Fibroblast of the aortic adventitia (primary cell): ENCODE measurements around the gene CACNG4. TPM values are rescaled to one million over a fixed set of nuclear protein-coding genes. Genes with fewer than 3 reads are reported as not detected.

Experiments used
- DNase-seq: peaks from one replicate; pipeline ENCODE4 v3.0.0-alpha.2; 2010; ENCODE audit warnings: low read depth
- H3K4me3 ChIP-seq: 2 replicates; pipeline ENCODE4 v1.5.1; 2011; ENCODE audit warnings: low read depth, mild to moderate bottlenecking, control low read depth, low read length, moderate library complexity
- total RNA-seq: library from RNA; depleted of rRNA; stranded (reverse); fragments of >200 nt; gene quantifications from 2 replicates; pipeline ENCODE4 v1.2.3, GENCODE V29; 2012; ENCODE audit warnings: low replicate concordance
- TF ChIP-seq, protein P1 (sequence below): IDR thresholded peaks from 2 replicates; pipeline ENCODE4 v1.5.1; 2011; ENCODE audit warnings: mild to moderate bottlenecking, low read length, control low read depth, inconsistent platforms; ENCODE audit not compliant: insufficient read depth

The CACNG4 gene
- total RNA-seq, 1 donor, result not detected

DNA sequence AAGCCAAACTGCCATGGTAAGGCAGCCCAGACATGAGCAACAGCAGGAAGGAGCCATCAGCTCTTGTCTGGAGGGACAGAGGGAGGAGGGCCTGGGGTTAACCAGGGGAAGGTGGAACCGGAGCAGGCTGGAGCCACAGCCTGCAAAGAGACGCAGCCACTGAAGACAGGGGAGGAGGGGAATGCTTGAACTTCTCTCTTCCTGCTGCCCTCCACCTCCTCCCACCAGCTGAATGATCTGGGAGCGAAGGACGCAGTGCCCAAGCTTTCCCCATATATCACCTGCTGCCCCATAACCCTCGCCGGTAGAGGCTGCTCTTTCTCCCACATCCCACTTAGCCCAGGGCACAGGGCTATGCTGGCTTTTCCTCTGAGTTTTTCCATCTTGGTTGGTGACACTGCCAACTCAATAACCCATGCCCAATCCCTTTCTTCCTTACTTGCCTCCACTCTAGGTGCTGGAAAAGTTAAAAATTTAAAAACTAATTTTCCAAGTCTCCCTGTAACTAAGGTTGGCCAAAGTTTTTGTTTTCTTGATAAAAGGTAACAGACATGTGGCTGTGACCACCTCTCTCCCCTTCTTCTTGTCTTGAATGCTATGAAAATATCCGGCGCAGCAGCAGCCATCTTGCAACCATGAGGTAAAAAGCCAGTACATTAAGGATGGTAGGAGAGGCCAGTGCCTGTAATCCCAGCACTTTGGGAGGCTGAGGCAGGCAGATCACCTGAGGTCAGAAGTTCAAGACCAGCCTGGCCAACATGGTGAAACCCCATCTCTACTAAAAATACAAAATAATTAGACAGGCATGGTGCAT, 21.8 kb upstream of the CACNG4 start:
- TF ChIP-seq, protein P1, sequence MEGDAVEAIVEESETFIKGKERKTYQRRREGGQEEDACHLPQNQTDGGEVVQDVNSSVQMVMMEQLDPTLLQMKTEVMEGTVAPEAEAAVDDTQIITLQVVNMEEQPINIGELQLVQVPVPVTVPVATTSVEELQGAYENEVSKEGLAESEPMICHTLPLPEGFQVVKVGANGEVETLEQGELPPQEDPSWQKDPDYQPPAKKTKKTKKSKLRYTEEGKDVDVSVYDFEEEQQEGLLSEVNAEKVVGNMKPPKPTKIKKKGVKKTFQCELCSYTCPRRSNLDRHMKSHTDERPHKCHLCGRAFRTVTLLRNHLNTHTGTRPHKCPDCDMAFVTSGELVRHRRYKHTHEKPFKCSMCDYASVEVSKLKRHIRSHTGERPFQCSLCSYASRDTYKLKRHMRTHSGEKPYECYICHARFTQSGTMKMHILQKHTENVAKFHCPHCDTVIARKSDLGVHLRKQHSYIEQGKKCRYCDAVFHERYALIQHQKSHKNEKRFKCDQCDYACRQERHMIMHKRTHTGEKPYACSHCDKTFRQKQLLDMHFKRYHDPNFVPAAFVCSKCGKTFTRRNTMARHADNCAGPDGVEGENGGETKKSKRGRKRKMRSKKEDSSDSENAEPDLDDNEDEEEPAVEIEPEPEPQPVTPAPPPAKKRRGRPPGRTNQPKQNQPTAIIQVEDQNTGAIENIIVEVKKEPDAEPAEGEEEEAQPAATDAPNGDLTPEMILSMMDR, result no peak
- no peak overlapping the region for H3K4me3 ChIP-seq
- no peak for DNase-seq

DNA sequence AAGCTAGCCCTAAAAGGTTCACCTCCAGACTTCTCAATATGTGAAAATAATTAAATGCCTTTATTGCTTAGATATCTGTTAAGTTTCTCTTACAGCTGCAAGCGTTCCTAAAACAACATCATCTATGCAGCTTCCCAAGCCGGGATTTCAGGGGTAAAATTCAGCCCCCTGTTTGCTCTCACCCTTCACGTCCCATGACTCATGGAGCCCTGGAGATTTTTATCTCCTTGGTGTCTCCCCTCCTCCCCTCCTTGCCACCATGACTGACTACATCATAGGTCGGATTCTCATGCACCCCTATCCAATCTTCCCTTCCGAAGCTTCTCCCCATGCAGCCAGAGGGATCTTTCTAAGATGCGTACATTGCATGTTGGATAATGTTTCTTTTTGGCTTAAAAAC, 21.0 kb upstream of the CACNG4 start:
- DNase-seq, result no peak
- H3K4me3 ChIP-seq, result no peak overlapping the region
- TF ChIP-seq, protein P1, result no peak

DNA sequence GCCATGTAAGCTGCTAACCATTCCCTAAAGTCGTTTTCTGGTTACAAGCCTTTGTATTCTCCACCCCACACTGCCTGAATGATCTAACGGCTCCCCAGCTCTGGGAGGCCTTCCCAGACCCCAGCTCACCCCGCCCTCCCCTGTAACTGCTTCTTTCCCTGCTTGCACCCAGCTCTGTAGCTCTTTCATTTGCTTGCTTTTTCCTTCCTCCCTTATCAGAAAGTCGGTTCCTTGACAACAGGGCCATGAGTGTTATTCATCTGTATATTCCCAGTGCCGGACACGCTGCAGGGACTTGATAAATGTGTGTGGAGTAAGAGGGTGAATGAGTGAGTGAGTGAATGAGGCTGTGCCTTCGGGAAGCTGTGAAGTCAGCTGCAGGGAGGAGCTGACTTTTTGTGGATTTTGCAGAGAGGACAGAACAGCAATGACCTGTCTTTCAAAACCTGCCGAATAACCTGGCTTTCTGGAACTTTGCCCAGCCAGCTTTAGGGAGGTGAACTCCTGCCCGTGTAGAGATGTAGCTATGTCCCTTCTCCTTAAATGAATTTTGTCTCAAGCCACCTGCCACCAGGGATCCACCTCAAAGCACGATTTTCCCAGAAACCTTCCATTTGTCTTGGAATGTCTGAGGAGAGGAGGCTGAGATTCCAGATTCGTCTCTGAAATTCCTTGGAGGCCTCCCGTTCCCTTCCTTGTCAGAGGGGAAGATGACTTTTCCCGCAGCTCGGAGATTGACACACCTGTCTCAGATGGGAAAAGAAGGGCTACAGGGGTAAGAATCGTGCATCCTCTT, 20.0 kb upstream of the CACNG4 start:
- H3K4me3 ChIP-seq, result no peak overlapping the region
- TF ChIP-seq, protein P1, result no peak
- peak; percentile 30 for DNase-seq

GRCh38 chr17:66945147-66945835, 19.2 kb upstream of the CACNG4 start:
- no peak for DNase-seq

GRCh38 chr17:66946251-66946650, 18.3 kb upstream of the CACNG4 start:
- no peak for DNase-seq
- no peak overlapping the region for H3K4me3 ChIP-seq
- TF ChIP-seq, protein P1, result no peak

More at GRCh38 chr17:66945147-66945835, 19.2 kb upstream of the CACNG4 start:
- no peak overlapping the region for H3K4me3 ChIP-seq
- TF ChIP-seq, protein P1, result no peak

DNA sequence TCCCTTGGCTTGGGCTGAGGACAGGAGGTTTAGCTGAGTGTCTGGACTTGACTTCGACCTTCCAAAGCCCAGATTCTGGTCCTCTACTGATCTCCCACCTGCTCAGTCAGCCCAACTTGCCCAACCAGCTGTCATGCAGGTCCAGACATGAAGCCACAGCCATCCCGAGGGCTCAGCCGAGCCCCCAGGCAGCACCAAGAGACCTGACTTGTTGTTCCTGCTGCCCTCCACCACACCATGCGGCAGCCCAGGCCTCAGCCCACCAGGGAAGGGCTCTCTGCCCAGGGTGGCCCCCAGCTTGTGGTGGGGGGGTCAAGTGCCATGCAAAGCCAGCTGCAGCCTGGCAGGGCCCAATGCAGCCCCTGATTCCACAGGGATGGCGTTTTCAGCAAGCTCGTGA, 17.2 kb upstream of the CACNG4 start:
- DNase-seq, result no peak
- TF ChIP-seq, protein P1, result no peak
- H3K4me3 ChIP-seq, result no peak overlapping the region
